ENCODE data around the gene DUSP6. TPM values are rescaled to one million over a fixed set of nuclear protein-coding genes. Genes with fewer than 3 reads are reported as not detected.

The DUSP6 gene
- total and polyA plus RNA-seq, 8 donors: 115 to 333 (median 202) TPM

- intact Hi-C loops (cut with DNase I): no loop called here
- ATAC-seq (peak; percentile 16), DNase-seq (peak in 2 of 4 donors; percentile 81 to 83)
- Histone ChIP-seq H3K9me3 (no peaks in the 10 kb centered on the region), H3K4me3 (no peak overlapping the region), H3K27ac (peak overlapping the region in 1 of 2 donors; percentile 71), H3K36me3 (no peaks in the 10 kb centered on the region), H3K4me1 (peaks cover 11 to 69% of the 10 kb centered on the region in 2 donors), H3K27me3 (no peaks in the 10 kb centered on the region)
- TF ChIP-seq, protein P1, sequence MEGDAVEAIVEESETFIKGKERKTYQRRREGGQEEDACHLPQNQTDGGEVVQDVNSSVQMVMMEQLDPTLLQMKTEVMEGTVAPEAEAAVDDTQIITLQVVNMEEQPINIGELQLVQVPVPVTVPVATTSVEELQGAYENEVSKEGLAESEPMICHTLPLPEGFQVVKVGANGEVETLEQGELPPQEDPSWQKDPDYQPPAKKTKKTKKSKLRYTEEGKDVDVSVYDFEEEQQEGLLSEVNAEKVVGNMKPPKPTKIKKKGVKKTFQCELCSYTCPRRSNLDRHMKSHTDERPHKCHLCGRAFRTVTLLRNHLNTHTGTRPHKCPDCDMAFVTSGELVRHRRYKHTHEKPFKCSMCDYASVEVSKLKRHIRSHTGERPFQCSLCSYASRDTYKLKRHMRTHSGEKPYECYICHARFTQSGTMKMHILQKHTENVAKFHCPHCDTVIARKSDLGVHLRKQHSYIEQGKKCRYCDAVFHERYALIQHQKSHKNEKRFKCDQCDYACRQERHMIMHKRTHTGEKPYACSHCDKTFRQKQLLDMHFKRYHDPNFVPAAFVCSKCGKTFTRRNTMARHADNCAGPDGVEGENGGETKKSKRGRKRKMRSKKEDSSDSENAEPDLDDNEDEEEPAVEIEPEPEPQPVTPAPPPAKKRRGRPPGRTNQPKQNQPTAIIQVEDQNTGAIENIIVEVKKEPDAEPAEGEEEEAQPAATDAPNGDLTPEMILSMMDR (IDR thresholded peaks at IDR 0.05): no peak
Measured at GRCh38 chr12:89393551-89394121, 41.3 kb upstream of the DUSP6 start.

DNA sequence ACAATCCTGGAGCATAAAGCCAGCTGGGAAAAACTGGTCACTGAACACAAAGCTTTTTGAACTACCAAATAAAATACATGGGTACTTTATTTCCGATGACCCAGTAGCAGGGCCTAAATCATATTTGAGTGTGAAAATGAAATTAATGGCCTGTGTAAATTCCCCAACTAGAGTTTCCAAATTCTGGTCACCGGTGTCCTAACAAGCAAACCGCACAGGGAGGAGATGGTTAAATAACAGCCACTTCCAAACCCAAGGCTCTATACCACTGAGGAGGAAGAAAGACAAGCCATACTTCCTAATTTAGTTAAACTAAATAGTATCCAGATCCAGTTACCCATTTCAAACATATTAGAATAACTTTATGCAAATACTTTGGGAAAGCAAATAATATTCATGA lies 40.1 kb upstream of the DUSP6 start:
- Histone ChIP-seq H3K36me3 (no peaks in the 10 kb centered on the region), H3K4me3 (no peak overlapping the region), H3K27me3 (no peaks in the 10 kb centered on the region), H3K9me3 (no peaks in the 10 kb centered on the region), H3K27ac (peak overlapping the region in 1 of 2 donors; percentile 71), H3K4me1 (peaks cover 11 to 64% of the 10 kb centered on the region in 2 donors)
- ATAC-seq (no peak), DNase-seq (no peak)
- TF ChIP-seq, protein P1 (IDR thresholded peaks at IDR 0.05): no peak
- intact Hi-C loops (cut with DNase I): no loop called here

DNA sequence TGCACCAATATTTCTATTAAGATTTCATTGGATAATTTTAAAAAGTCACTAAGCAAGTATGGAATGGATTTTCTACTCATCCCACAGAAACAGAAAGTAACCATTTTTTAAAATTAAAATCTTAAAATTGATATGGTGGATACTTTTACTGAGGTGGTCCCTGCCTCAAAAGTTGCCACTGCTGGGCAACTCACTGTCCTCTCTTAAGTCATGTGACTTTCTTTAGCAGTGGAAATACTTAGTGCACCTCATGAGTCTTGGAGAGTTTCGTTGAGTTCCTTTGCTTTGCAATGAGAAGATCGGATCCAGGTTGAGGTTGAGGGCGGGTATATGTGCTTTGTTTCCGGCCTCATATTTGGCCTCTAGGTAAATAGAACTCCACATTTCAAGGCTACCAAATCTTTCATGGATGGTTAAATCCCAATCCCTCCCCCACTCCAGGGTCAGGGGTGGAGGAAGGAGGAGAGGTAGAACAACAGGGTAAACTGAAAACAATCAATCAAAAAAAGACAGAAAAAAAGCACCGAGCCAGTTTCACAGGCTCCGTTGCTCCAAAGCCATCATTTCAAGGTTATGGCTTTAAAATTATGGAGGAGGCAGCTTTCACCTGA lies 39.5 kb upstream of the DUSP6 start:
- TF ChIP-seq, protein P1 (IDR thresholded peaks at IDR 0.05): no peak
- Histone ChIP-seq H3K4me3 (no peak overlapping the region), H3K4me1 (peaks cover 11 to 62% of the 10 kb centered on the region in 2 donors), H3K9me3 (no peaks in the 10 kb centered on the region), H3K27ac (peak overlapping the region in 1 of 2 donors; percentile 77), H3K27me3 (no peaks in the 10 kb centered on the region), H3K36me3 (no peaks in the 10 kb centered on the region)
- ATAC-seq (no peak), DNase-seq (no peak)
- intact Hi-C loops (cut with DNase I): no loop called here

DNA sequence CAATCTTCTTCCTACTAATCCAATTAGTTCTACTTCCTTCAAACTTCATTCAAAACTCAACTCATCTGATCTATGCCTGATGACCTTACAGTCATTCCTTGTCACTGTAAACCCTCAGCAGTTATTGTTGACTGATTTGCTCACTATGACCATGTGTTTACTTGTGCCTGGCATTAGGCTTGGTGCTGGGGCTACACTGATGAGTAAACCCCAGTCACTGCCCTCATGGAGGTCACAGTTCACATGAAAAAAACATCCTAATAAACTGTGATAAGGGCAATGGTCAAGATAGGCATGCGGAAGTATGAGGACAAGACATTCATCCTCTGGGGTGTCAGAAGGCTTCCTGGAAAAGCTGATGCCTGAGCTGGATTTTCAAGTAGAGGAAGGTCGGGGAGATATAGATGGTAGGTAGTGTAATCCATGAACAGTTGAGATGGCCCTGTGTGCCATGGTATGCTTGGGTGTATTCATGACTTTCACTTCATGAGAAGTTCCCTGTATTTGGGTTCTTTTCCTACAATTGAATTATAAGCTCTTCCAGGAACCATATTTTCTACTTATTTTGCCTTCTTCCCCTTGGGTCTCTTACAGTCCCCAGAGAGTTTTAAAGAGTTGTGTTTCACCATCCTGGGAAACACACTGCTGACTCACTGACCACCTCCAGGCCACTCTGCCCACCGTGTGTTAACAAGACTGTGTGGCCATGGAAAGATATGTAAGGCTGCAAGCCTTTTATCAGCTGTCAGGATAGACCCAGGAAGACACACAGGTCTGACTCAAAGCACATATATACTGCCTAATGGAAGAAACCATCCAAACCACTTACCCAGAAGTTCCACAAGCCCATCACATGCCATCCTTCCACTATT lies 38.7 kb upstream of the DUSP6 start:
- intact Hi-C loops (cut with DNase I): no loop called here
- ATAC-seq (peak; percentile 32), DNase-seq (no peak)
- Histone ChIP-seq H3K9me3 (no peaks in the 10 kb centered on the region), H3K27me3 (no peaks in the 10 kb centered on the region), H3K4me1 (peaks cover 11 to 65% of the 10 kb centered on the region in 2 donors), H3K36me3 (no peaks in the 10 kb centered on the region), H3K4me3 (no peak overlapping the region), H3K27ac (peak overlapping the region; percentile 46 to 77)
- TF ChIP-seq, protein P1 (IDR thresholded peaks at IDR 0.05): no peak

Data from left lung (tissue), 10 donors.